Measurements from ENCODE around the gene SPEG. TPM values are rescaled to one million over a fixed set of nuclear protein-coding genes. Genes with fewer than 3 reads are reported as not detected.
A peak's percentile ranks its signal among the peaks of the same experiment; 100 is the strongest.

The SPEG gene
- total RNA-seq, 6 experiments from 2014 or later: 0.24 to 1.5 (median 0.48) TPM

DNA sequence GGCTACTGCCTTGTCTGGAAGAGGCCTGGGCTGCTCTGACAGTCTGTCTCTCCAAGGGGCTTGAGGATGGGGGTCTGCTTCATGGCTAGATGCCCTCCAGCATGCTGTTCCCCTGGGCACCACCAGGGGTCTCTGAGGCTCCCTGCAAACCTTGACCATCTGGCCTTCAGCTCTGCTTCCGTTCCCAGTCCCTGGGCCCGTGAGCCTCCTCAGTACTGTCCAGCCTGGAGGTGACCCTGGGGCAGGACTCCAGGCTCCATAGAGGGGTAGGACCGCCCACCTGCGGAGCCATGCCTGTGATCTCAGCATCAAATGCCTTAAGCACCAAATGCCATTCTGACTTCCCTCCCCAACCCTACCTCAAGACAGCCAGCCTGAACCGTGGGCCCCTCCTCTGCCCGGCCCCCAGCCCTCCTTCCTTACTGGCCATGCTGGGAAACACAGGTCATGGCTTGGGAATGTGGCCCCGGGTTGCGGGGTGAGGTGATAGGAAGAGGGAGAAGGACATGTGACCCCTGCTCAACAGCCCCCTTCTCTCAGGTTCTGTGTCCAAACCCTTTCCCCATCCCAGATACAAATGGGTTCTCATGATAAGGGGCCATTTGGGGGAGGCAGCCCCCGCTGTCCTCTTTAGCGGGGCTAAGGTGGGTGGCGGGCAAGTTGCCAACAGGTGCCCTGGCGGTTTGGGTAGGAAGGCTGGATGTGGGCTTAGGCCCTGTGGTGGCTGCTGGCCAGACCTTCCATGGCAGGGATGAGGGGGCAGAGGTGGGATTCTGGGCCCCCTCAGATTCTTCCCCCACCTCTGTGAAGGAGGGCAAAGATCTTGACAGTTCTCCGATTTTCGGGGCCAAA is 25.0 kb downstream of the SPEG start:
- peak; percentile 60 to 89 (median 84) for TF ChIP-seq CTCF (IDR thresholded peaks at IDR 0.05)
- no peak for TF ChIP-seq POLR2A (IDR thresholded peaks at IDR 0.05)
- no peak overlapping the region for H3K4me3 ChIP-seq
- WGBS (ENCODE audit: insufficient coverage, low coverage, low lambda C conversion rate, missing lambda C conversion rate): 45% methylated on average over 5 of the region's 14 CpGs
- DNase-seq (peak; percentile 62 to 63 (median 62)), ATAC-seq (peak; percentile 86 to 94 (median 90))
- intact Hi-C loops (cut with DNase I): no loop called here
- H3K36me3 ChIP-seq: no peaks in the 10 kb centered on the region
- no peaks in the 10 kb centered on the region for H3K4me1 ChIP-seq
- no peak overlapping the region for H3K27ac ChIP-seq
- no peaks in the 10 kb centered on the region for H3K27me3 ChIP-seq
- no peaks in the 10 kb centered on the region for H3K9me3 ChIP-seq

- Histone ChIP-seq H3K9me3 (no peaks in the 10 kb centered on the region), H3K27me3 (no peaks in the 10 kb centered on the region), H3K27ac (no peak overlapping the region), H3K36me3 (no peaks in the 10 kb centered on the region), H3K4me3 (no peak overlapping the region), H3K4me1 (no peaks in the 10 kb centered on the region)
- TF ChIP-seq CTCF (IDR thresholded peaks at IDR 0.05) (no peak), POLR2A (IDR thresholded peaks at IDR 0.05) (no peak)
- intact Hi-C loops (cut with DNase I): no loop called here
- WGBS (ENCODE audit: insufficient coverage, low coverage, low lambda C conversion rate, missing lambda C conversion rate): no CpG with 5 or more reads among the region's 18 CpGs
- ATAC-seq: no peak
- DNase-seq: peak in 1 of 3 donors; percentile 51
Observed at GRCh38 chr2:219460424-219460926, 25.8 kb downstream of the SPEG start.

- Histone ChIP-seq H3K4me1 (no peaks in the 10 kb centered on the region), H3K4me3 (no peak overlapping the region), H3K27ac (no peak overlapping the region), H3K36me3 (no peaks in the 10 kb centered on the region), H3K9me3 (no peaks in the 10 kb centered on the region), H3K27me3 (no peaks in the 10 kb centered on the region)
- ATAC-seq: no peak
- intact Hi-C loops (cut with DNase I): no loop called here
- TF ChIP-seq POLR2A (IDR thresholded peaks at IDR 0.05): no peak
- no peak for TF ChIP-seq CTCF (IDR thresholded peaks at IDR 0.05)
- DNase-seq: no peak
- 3% methylated on average over 5 of the region's 11 CpGs for WGBS (ENCODE audit: insufficient coverage, low coverage, low lambda C conversion rate, missing lambda C conversion rate)
Observed at GRCh38 chr2:219461047-219461514, 26.4 kb downstream of the SPEG start.

DNA sequence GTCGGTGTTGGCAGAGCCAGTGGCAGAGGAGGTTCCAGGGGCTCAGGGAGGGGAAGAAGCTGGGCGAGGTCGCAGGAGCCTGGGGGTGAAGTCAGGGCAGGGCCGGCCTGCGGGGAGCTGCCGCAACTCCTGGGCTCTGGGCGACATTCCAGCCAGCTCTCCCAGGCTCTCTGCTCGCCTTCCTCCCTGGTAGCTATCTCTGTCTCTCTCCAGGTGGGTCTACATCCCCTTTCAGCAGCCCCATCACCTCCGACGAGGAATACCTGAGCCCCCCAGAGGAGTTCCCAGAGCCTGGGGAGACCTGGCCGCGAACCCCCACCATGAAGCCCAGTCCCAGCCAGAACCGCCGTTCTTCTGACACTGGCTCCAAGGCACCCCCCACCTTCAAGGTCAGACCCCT is 27.0 kb downstream of the SPEG start:
- Histone ChIP-seq H3K36me3 (no peaks in the 10 kb centered on the region), H3K27me3 (no peaks in the 10 kb centered on the region), H3K4me1 (no peaks in the 10 kb centered on the region), H3K4me3 (no peak overlapping the region), H3K9me3 (no peaks in the 10 kb centered on the region), H3K27ac (no peak overlapping the region)
- intact Hi-C loops (cut with DNase I): no loop called here
- ATAC-seq: no peak
- no peak for TF ChIP-seq POLR2A (IDR thresholded peaks at IDR 0.05)
- no peak for TF ChIP-seq CTCF (IDR thresholded peaks at IDR 0.05)
- no peak for DNase-seq
- WGBS (ENCODE audit: insufficient coverage, low coverage, low lambda C conversion rate, missing lambda C conversion rate): no CpG with 5 or more reads among the region's 14 CpGs

Measured in right lobe of liver (tissue), 6 donors.